ENCODE data around the gene PARVB. TPM values are rescaled to one million over a fixed set of nuclear protein-coding genes. Genes with fewer than 3 reads are reported as not detected.

The PARVB gene
- total RNA-seq, 1 donor from 2014 or later, result 12.7 TPM

DNA sequence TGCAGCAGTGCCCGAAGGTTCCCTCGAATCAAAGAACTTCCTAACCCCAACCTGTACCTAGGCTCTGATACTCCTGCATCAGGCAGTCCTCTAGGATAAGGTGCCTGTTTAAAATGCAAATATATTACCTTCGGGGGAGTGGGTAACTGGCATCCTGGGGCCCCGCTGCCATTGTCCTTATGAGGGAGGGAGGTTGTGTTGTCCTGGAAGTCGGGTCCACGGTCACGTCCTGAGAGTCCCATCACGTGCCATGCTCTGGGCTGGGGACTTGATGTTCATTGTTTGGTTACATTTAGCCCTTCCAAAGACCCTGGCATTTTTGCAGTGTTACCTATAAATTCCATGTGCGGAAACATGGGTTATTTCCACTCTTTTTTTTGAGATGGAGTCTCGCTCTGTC, 67.6 kb downstream of the PARVB start:
- TF ChIP-seq CTCF (IDR thresholded peaks at IDR 0.05), result no peak
- TF ChIP-seq EZH2 (IDR thresholded peaks at IDR 0.05), result no peak
- TF ChIP-seq EZH2phosphoT487 (IDR thresholded peaks at IDR 0.05), result no peak
- H3K27ac Mint-ChIP-seq, result no peak overlapping the region

GRCh38 chr22:44092636-44093220, 68.6 kb downstream of the PARVB start:
- H3K9me3 ChIP-seq (ENCODE audit: low read depth), result no peaks in the 10 kb centered on the region
- TF ChIP-seq CTCF (IDR thresholded peaks at IDR 0.05) (no peak), EZH2 (IDR thresholded peaks at IDR 0.05) (no peak), EZH2phosphoT487 (IDR thresholded peaks at IDR 0.05) (no peak)
- Mint-ChIP-seq H3K27ac (no peak overlapping the region), H3K4me3 (no peak overlapping the region), H3K4me1 (peaks cover 12% of the 10 kb centered on the region), H3K9me3 (no peaks in the 10 kb centered on the region), H3K27me3 (ENCODE audit: insufficient read depth, low read depth) (no peaks in the 10 kb centered on the region), H3K36me3 (no peaks in the 10 kb centered on the region)
- DNase-seq (ENCODE audit: low spot score), result no peak
- H2AFZ ChIP-seq (replicated peaks), result no peak overlapping the region
- H3K4me2 ChIP-seq, result no peak overlapping the region
- no peaks in the 10 kb centered on the region for H3K79me2 ChIP-seq (ENCODE audit: low read depth)
- no peak overlapping the region for H3K9ac ChIP-seq
- H4K20me1 ChIP-seq (ENCODE audit: low read depth), result no peaks in the 10 kb centered on the region
- no peaks in the 10 kb centered on the region for H3F3A ChIP-seq (ENCODE audit: low read depth)
- H3K27ac ChIP-seq, result no peak overlapping the region
- H3K4me3 ChIP-seq, result no peak overlapping the region
- no peaks in the 10 kb centered on the region for H3K36me3 ChIP-seq
- H3K4me1 ChIP-seq, result no peaks in the 10 kb centered on the region
- no peaks in the 10 kb centered on the region for H3K27me3 ChIP-seq

More for the DNA sequence above, 67.6 kb downstream of the PARVB start:
- Histone ChIP-seq H2AFZ (replicated peaks) (no peak overlapping the region), H3K36me3 (no peaks in the 10 kb centered on the region), H3K4me3 (no peak overlapping the region), H3K4me1 (no peaks in the 10 kb centered on the region), H3K27ac (no peak overlapping the region), H3K79me2 (ENCODE audit: low read depth) (no peaks in the 10 kb centered on the region), H3K4me2 (no peak overlapping the region), H4K20me1 (ENCODE audit: low read depth) (no peaks in the 10 kb centered on the region), H3K9me3 (ENCODE audit: low read depth) (no peaks in the 10 kb centered on the region), H3K27me3 (no peaks in the 10 kb centered on the region), H3F3A (ENCODE audit: low read depth) (no peaks in the 10 kb centered on the region), H3K9ac (no peak overlapping the region)
- H3K9me3 Mint-ChIP-seq, result no peaks in the 10 kb centered on the region
- H3K36me3 Mint-ChIP-seq, result no peaks in the 10 kb centered on the region
- H3K4me1 Mint-ChIP-seq, result peaks cover 20% of the 10 kb centered on the region
- no peaks in the 10 kb centered on the region for H3K27me3 Mint-ChIP-seq (ENCODE audit: insufficient read depth, low read depth)
- no peak overlapping the region for H3K4me3 Mint-ChIP-seq
- no peak for DNase-seq (ENCODE audit: low spot score)

- DNase-seq (ENCODE audit: low spot score), result no peak
- H3K27ac ChIP-seq, result no peak overlapping the region
- no peaks in the 10 kb centered on the region for H3F3A ChIP-seq (ENCODE audit: low read depth)
- no peak overlapping the region for H3K27ac Mint-ChIP-seq
- TF ChIP-seq EZH2 (IDR thresholded peaks at IDR 0.05) (no peak), CTCF (IDR thresholded peaks at IDR 0.05) (no peak), EZH2phosphoT487 (IDR thresholded peaks at IDR 0.05) (no peak)
- H3K36me3 Mint-ChIP-seq, result no peaks in the 10 kb centered on the region
- no peaks in the 10 kb centered on the region for H3K4me1 ChIP-seq
- H3K9ac ChIP-seq, result no peak overlapping the region
- no peaks in the 10 kb centered on the region for H3K9me3 ChIP-seq (ENCODE audit: low read depth)
- no peak overlapping the region for H3K4me3 Mint-ChIP-seq
- no peaks in the 10 kb centered on the region for H3K36me3 ChIP-seq
- H3K79me2 ChIP-seq (ENCODE audit: low read depth), result no peaks in the 10 kb centered on the region
- no peak overlapping the region for H3K4me3 ChIP-seq
- peaks cover 13% of the 10 kb centered on the region for H3K4me1 Mint-ChIP-seq
- no peaks in the 10 kb centered on the region for H3K27me3 Mint-ChIP-seq (ENCODE audit: insufficient read depth, low read depth)
- H2AFZ ChIP-seq (replicated peaks), result no peak overlapping the region
- no peak overlapping the region for H3K4me2 ChIP-seq
- H3K9me3 Mint-ChIP-seq, result no peaks in the 10 kb centered on the region
- no peaks in the 10 kb centered on the region for H4K20me1 ChIP-seq (ENCODE audit: low read depth)
- no peaks in the 10 kb centered on the region for H3K27me3 ChIP-seq
Observed at GRCh38 chr22:44093791-44094190, 69.7 kb downstream of the PARVB start.

All from neural progenitor cell (in vitro differentiated cells).